Heart left ventricle (tissue), 16 donors: Measurements from ENCODE around the gene SYNE2. TPM values are rescaled to one million over a fixed set of nuclear protein-coding genes. Genes with fewer than 3 reads are reported as not detected.

Source experiments
- ATAC-seq, 4 donors: fragments of 200-7000 bp; cut with Tn5 transposase; one replicate each; pipeline ENCODE4 v1.9.1; 2020 to 2022; ENCODE audit warnings: moderate library complexity in 4 of 4, mild to moderate bottlenecking in 3 of 4, moderate number of reproducible peaks in 1 of 4
- DNase-seq, 5 donors: peaks; one replicate each; pipeline ENCODE4 v3.0.0-alpha.2; 2020
- H3K27ac ChIP-seq, 12 donors: fragments of 200-600 bp; sonication (generic) in 4 of 12; one replicate each; pipeline versions ENCODE4 v1.5.0 to v1.8.0; 2016 to 2022; ENCODE audit warnings: mild to moderate bottlenecking in 2 of 12
- H3K27me3 ChIP-seq, 9 donors: fragments of 200-600 bp; sonication (generic) in 2 of 9; one replicate each; pipeline versions ENCODE4 v1.5.1 to v1.8.0; 2016 to 2022; ENCODE audit warnings: mild to moderate bottlenecking in 3 of 9
- H3K36me3 ChIP-seq, 9 donors: fragments of 200-600 bp; sonication (generic) in 2 of 9; one replicate each; pipeline versions ENCODE4 v1.5.0 to v1.8.0; 2018 to 2022; ENCODE audit warnings: mild to moderate bottlenecking in 2 of 9
- H3K4me1 ChIP-seq, 12 donors: fragments of 200-600 bp; sonication (generic) in 4 of 12; one replicate each; pipeline versions ENCODE4 v1.5.0 to v1.8.0; 2016 to 2022; ENCODE audit warnings: mild to moderate bottlenecking in 3 of 12
- H3K4me3 ChIP-seq, 12 donors: fragments of 200-600 bp; sonication (generic) in 4 of 12; one replicate each; pipeline versions ENCODE4 v1.5.0 to v1.8.0; 2017 to 2022; ENCODE audit warnings: mild to moderate bottlenecking in 9 of 12, moderate library complexity in 4 of 12
- H3K9me3 ChIP-seq, 12 donors: fragments of 200-600 bp; sonication (generic) in 4 of 12; one replicate each; pipeline versions ENCODE4 v1.5.0 to v1.8.0; 2016 to 2022; ENCODE audit warnings: mild to moderate bottlenecking in 1 of 12
- POLR2A ChIP-seq, 2 donors: fragments of 450-650 bp; IDR thresholded peaks; one replicate each; pipeline ENCODE4 v1.6.1; 2017; ENCODE audit warnings: antibody characterized with exemption in 2 of 2, mild to moderate bottlenecking in 2 of 2, moderate library complexity in 2 of 2
- WGBS, 4 donors: extraction: QIAGEN DNeasy Blood & Tissue Kit in 2 of 4; methylation state at CpG; one replicate each; pipeline versions ENCODE4 v1.1.5 to v1.1.7; 2013 to 2018; 5-methylcytosine and 5-hydroxymethylcytosine counted together
- intact Hi-C, 10 donors: fragments of 100-400 bp; cut with DNase I; formaldehyde crosslinking; loops; one replicate each; pipeline versions ENCODE4 v1.11.1 to v1.14.2; 2022
- polyA plus RNA-seq, 2 donors: library from polyadenylated mRNA; stranded (reverse); fragments of 200-250 nt; gene quantifications; one replicate each; pipeline ENCODE4 v1.2.3, GENCODE V29; 2013
- total RNA-seq, 9 donors: library from RNA; depleted of rRNA in 2 of 9; stranded (reverse); fragments of >200 nt in 2 of 9; fragmentation: NEBNext Ultra II Directional in 3 of 9; extraction: Animal tissue kit (Norgen Biotek cat#: 25700) in 3 of 9; gene quantifications; one replicate each; pipeline versions ENCODE4 v1.1.0 to v1.2.4, GENCODE V29; 2016 to 2023
- TF ChIP-seq, protein P1 (sequence below), 12 donors: fragments of 200-600 bp; sonication (generic) in 4 of 12; IDR thresholded peaks; one replicate each; pipeline versions ENCODE4 v1.5.0 to v1.8.0; 2018 to 2022; ENCODE audit warnings: antibody characterized with exemption in 12 of 12, mild to moderate bottlenecking in 5 of 12
- donor health status: ischemic (EF 13 %, LVEDD 7.1; RV severe dilation, severe dysfunction).
- donor health status: healthy with polysubstance abuse.
- donor health status: DM: no; HTN: yes; CAD: no.
- donor health status: DM: no; HTN: no; CAD: no.
- donor health status: ischemic (EF 25% LVEDD 6.9; RV normal size, moderate dysfunction).
- donor health status: ischemic (EF 25% LVEDD 5.7; RV mildly dilated, moderate dysfunction).
- donor health status: healthy.
- donor health status: DM: yes; HTN: yes; CAD: no.
- donor health status: ischemic (EF 35%, LVEDD 5.7; RV mildly dilated, moderate dysfunction).
- donor health status: nonischemic (EF 11% LVEDD 7.7; RV severe dilation, severe dysfunction).
- donor health status: DM: yes; HTN: yes; CAD: no.
- donor health status: PGD.
- donor health status: ischemic (EF 29% LVEDD 5.4; RV normal size, mild dysfunction).
- donor health status: nonischemic (EF 23%, LVEDD 6.1; RV moderate dilation, normal function).

The SYNE2 gene
- total and polyA plus RNA-seq, 11 donors = 58.2 to 255 (median 111) TPM

DNA sequence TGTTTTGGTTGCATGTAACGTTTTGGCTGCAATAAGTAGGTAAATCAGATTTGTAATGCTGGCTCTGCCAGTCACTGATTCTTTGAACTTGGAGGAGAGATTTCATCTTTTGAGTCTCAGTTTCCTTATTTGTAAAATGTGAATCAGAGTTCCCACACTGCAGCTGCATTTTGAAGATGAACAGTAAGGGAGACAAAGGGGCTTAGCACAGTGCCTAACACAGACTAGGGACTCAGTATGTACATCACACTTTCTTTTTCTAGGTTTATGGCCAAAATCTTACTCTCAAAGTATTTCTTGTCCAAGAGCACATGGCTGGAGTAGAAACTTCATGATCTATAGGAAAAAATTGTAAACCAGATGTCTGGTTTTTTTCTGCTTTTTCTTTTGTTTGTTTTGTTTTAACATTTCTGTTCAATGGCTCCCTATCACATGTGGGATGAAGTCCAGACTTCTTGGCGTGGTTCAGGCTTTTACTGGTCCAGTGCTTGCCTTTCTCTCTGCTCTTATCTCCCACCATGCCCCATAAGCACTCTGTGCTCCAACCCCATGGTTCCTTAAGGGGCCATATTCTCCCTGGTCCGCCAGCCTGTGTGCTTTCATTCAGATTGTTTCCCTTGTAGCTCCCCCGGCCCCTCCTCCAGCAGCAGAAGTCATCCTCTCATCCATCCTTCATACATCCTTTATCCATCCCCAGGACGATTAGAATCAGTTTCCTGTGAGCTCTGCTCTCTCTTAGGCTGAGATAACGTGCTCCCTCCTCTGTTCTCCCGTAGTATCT lies 58.0 kb downstream of the SYNE2 start:
- Histone ChIP-seq H3K27ac (no peak overlapping the region), H3K27me3 (peaks cover 0 to 3% (median 0%) of the 10 kb centered on the region in 9 donors), H3K36me3 (peaks cover 0 to 11% (median 0%) of the 10 kb centered on the region in 9 donors), H3K4me3 (no peak overlapping the region), H3K9me3 (peaks cover 0 to 3% (median 0%) of the 10 kb centered on the region in 12 donors), H3K4me1 (peaks cover 0 to 31% (median 14%) of the 10 kb centered on the region in 12 donors)
- 56 to 72% (median 68%) methylated on average over 7 of the region's 7 CpGs for WGBS, 4 donors
- TF ChIP-seq, protein P1, sequence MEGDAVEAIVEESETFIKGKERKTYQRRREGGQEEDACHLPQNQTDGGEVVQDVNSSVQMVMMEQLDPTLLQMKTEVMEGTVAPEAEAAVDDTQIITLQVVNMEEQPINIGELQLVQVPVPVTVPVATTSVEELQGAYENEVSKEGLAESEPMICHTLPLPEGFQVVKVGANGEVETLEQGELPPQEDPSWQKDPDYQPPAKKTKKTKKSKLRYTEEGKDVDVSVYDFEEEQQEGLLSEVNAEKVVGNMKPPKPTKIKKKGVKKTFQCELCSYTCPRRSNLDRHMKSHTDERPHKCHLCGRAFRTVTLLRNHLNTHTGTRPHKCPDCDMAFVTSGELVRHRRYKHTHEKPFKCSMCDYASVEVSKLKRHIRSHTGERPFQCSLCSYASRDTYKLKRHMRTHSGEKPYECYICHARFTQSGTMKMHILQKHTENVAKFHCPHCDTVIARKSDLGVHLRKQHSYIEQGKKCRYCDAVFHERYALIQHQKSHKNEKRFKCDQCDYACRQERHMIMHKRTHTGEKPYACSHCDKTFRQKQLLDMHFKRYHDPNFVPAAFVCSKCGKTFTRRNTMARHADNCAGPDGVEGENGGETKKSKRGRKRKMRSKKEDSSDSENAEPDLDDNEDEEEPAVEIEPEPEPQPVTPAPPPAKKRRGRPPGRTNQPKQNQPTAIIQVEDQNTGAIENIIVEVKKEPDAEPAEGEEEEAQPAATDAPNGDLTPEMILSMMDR (IDR thresholded peaks at IDR 0.05) = no peak
- TF ChIP-seq POLR2A (IDR thresholded peaks at IDR 0.05) = no peak
- DNase-seq (no peak), ATAC-seq (no peak)
- intact Hi-C loops = loop anchor here in 1 of 10 donors (5.0 kb wide), 1 partner anchor 58 kb away; the partner anchor contains the start of gene SYNE2

DNA sequence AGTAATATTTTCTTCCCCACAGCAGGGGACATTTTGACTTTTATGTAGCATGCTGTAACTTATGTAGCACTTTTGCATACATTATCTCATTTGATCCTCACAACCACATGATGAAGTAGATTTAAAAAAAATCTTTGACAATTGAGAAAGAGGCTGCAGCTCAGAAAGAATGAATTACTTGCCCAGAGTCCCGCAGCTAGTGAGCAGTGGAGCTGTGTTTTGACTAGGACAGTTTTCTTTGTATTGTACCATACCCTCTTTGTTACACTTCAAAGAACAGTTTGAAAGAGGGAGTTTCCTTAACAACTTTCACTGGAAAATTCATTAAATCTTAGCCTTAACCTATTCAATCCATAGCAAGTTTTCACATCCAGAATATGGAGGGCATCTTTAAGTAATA lies 58.6 kb downstream of the SYNE2 start:
- H3K36me3 ChIP-seq = peaks cover 0 to 11% (median 0%) of the 10 kb centered on the region in 9 donors
- 68 to 76% (median 75%) methylated on average over 1 of the region's 1 CpG for WGBS, 4 donors
- TF ChIP-seq POLR2A (IDR thresholded peaks at IDR 0.05) = no peak
- TF ChIP-seq, protein P1 (IDR thresholded peaks at IDR 0.05) = no peak
- no peaks in the 10 kb centered on the region for H3K9me3 ChIP-seq
- H3K4me3 ChIP-seq = no peak overlapping the region
- H3K4me1 ChIP-seq = peaks cover 0 to 31% (median 13%) of the 10 kb centered on the region in 12 donors
- DNase-seq = no peak
- intact Hi-C loops = loop anchor here in 1 of 10 donors (5.0 kb wide), 1 partner anchor 59 kb away; the partner anchor contains the start of gene SYNE2
- H3K27me3 ChIP-seq = peaks cover 0 to 3% (median 0%) of the 10 kb centered on the region in 9 donors
- ATAC-seq = no peak
- no peak overlapping the region for H3K27ac ChIP-seq

DNA sequence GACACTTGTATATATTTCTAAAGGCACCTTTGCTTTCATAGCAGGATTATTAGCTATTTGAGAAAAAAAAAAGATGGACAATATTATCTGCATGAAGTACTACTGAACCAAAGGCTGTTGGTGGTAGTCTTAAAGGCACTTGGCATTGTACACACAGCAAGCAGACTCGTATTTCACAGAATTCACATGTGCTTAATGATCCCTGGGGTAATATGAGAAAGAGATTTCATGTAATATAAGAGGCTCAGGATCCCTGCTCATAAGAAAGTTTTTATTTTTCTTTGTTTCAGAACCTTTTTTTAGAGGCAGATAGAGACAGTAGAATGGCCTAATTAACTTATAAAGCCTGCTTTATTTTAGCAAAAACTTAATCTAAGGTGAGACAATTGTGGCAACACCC lies 59.5 kb downstream of the SYNE2 start:
- DNase-seq = no peak
- intact Hi-C loops = loop anchor here in 1 of 10 donors (5.0 kb wide), 1 partner anchor 60 kb away; the partner anchor contains the start of gene SYNE2
- Histone ChIP-seq H3K27ac (no peak overlapping the region), H3K4me1 (peaks cover 0 to 31% (median 11%) of the 10 kb centered on the region in 12 donors), H3K4me3 (no peak overlapping the region), H3K9me3 (no peaks in the 10 kb centered on the region), H3K27me3 (peaks cover 0 to 3% (median 0%) of the 10 kb centered on the region in 9 donors), H3K36me3 (peaks cover 0 to 11% (median 0%) of the 10 kb centered on the region in 9 donors)
- ATAC-seq = no peak
- no peak for TF ChIP-seq POLR2A (IDR thresholded peaks at IDR 0.05)
- TF ChIP-seq, protein P1 (IDR thresholded peaks at IDR 0.05) = no peak
- 92 to 95% (median 93%) methylated on average over 1 of the region's 1 CpG for WGBS, 4 donors

DNA sequence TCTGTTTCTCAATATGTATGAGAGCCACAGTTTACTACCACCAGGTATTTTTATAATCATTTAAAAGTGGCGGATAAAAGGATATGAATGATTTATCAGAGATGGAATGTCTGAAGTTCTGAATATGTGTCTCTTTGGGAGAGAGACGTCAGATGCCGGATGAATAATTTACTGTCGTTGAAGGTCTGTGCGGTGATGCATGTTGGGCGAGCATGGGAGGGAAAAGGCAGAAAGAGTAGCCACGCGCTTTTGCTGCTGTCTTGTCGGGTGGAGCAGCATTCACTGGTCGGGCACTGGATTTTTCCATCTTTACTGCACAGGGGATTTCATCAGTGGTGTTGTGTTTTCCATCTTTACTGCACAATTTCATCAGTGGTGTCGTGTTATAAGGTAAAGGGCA lies 65.6 kb downstream of the SYNE2 start:
- WGBS, 4 donors = 86 to 92% (median 91%) methylated on average over 11 of the region's 11 CpGs
- Histone ChIP-seq H3K4me1 (peaks cover 0 to 13% (median 0%) of the 10 kb centered on the region in 12 donors), H3K36me3 (peaks cover 0 to under 1% (median 0%) of the 10 kb centered on the region in 9 donors), H3K27me3 (no peaks in the 10 kb centered on the region), H3K27ac (no peak overlapping the region), H3K4me3 (no peak overlapping the region), H3K9me3 (no peaks in the 10 kb centered on the region)
- no peak for TF ChIP-seq POLR2A (IDR thresholded peaks at IDR 0.05)
- TF ChIP-seq, protein P1 (IDR thresholded peaks at IDR 0.05) = no peak
- no peak for DNase-seq
- intact Hi-C loops = no loop called here
- no peak for ATAC-seq
